HG03066 (cell line): ENCODE data around the gene ZNF664.
A peak's percentile ranks its signal among the peaks of the same experiment; 100 is the strongest.

Source experiments
- ATAC-seq: cut with Tn5 transposase; IDR thresholded peaks from one replicate; pipeline ENCODE4 v1.9.1; 2021; ENCODE audit warnings: low read depth; ENCODE audit not compliant: unreplicated experiment

The ZNF664 gene

GRCh38 chr12:123957196-123957595 lies 15.8 kb upstream of the ZNF664 start:
- no peak for ATAC-seq

DNA sequence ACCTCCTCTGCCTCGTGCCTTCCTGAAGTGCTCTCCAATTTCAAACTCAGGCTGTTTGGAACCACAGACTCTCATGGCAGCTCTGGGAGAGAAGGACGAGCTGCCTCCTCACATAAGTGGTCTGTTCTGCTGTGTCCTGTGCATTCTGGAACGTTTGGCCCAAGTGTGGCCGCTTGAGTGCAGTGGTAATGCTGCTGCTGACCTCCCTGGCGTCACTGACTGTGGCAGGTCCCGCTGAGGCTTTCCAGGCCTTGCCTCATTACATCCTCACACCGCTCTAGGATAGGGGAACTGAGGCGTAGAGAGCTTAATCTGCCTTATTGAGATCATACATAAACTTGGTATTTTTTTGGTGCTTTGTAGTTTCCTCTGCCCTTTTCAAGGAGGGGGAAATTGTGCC lies 14.6 kb upstream of the ZNF664 start:
- no peak for ATAC-seq

GRCh38 chr12:123958876-123959275 lies 14.1 kb upstream of the ZNF664 start:
- ATAC-seq: no peak

DNA sequence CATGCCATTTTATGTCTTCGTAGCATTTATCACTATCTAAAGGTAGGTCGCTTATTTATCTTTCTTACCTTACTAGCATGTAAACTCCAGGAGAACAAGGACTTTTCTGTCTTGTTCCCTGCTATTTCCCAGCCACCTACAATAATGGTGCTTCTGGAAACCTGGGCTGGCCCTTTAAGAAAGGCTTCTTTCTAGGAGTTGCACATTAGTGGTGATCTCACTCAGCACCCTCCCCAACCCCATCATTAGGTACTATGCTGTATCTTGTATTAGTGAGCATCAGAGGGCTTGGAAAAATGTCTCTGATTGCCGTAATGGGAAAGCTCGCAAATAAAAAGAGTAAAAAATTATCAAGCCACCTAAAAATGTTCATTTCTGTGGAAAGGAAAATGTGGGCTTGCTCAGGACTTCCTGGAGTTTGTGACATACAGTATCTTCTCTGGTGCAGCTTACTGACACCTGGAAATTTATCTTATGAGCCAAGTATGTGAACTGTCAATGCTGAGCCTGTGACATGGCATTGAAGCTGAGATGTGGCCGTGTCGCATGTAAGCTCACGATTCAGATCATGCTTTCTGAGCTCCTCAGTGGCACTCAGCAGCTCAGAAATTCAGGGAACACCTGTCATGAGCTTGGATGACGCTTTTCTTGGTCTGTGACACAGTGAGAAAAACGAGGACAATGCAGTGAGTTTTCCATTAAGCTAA lies 12.8 kb upstream of the ZNF664 start:
- no peak for ATAC-seq

DNA sequence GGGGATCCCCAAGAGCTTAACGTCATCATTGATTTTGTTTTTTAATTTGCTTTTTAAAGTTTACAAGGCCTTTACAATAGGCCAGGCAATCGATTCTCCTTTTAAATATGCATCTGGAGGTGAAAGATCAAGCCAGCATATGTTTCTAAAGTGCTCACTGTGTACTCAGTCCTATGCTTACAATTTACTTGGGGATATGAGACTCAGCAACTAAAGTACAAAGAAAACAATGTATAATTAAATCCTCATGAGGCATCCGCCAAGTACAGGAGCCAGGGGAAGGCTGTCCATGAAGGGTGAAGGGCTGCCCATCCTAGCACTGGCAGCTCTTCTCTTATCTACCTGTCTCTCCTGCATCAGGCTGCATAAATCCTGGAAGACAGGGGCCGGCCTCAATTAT lies 12.2 kb upstream of the ZNF664 start:
- no peak for ATAC-seq

- no peak for ATAC-seq
Observed at GRCh38 chr12:123961585-123962345, 11.2 kb upstream of the ZNF664 start.

GRCh38 chr12:123962513-123962912 lies 10.5 kb upstream of the ZNF664 start:
- no peak for ATAC-seq

DNA sequence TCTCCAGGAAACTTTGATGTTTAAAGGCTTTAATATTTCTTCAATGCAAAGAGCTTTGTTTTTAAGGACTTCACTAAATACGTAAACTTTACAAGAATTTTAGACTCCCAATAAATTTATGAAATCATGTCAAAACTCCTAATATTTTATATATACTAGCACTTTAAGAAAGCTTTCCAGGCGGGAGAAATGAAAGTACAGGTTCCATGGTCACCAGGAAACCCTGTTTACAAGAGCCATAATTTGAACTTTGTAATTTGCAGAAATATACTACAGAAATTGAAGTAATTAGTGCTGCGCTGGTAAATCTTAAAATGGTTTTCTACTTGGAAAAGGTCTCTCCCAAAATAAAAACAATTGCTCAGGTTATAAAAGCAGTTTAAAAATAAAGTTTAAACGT lies 9.2 kb upstream of the ZNF664 start:
- ATAC-seq: no peak

- ATAC-seq: no peak
Observed at GRCh38 chr12:123965382-123965781, 7.6 kb upstream of the ZNF664 start.

GRCh38 chr12:123966596-123966995 lies 6.4 kb upstream of the ZNF664 start:
- no peak for ATAC-seq

GRCh38 chr12:123967121-123967586 lies 5.9 kb upstream of the ZNF664 start:
- no peak for ATAC-seq

DNA sequence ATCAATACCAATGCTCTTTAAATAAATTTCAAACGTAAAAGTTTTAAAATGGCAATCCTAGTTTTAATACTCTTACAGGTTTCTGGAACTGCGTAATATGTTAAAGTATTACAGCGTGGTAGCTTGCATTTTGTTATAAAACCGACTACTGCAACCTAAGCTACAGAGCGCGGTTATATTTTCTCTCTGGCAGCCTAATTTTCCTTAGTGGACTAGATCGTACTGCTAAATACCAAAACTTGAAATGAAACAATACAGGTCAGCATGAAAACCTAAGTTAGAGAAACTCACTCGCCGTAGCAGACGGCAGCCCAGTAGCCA lies 1.6 kb upstream of the ZNF664 start:
- no peak for ATAC-seq

DNA sequence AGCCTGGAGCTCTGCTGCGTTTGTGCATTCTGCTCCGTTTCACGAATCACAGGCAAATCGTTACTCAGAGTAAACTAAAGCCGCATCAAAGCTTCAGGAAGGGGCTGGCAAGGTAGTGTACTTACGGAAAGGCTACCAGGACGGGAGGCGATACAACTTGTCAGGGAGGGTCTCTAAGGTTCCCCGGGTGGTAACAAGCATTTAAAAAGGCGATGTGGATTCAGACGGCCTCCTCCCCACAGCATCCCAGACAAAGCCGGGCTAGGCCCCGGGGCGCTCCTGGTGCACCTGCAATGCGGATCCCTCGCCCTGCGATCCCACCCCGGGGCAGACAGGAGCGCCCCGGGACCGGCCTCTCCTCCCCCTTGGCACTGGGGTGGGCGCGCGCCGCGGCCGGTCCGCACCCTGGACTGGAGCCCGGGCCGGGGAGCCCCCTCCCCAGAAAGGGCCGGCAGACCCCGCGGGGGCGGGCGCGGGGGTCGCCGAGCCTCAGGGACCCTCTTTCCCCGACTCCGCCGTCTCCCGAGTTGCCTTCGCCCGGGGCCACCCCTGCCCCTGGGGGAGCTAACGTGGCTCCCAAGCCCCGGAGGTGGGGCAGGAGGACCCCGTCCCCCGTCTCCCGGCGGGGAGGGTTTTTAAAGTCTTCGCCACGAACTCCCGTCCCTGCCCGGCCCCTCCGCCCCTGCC lies 1.1 kb upstream of the ZNF664 start:
- no peak for ATAC-seq

DNA sequence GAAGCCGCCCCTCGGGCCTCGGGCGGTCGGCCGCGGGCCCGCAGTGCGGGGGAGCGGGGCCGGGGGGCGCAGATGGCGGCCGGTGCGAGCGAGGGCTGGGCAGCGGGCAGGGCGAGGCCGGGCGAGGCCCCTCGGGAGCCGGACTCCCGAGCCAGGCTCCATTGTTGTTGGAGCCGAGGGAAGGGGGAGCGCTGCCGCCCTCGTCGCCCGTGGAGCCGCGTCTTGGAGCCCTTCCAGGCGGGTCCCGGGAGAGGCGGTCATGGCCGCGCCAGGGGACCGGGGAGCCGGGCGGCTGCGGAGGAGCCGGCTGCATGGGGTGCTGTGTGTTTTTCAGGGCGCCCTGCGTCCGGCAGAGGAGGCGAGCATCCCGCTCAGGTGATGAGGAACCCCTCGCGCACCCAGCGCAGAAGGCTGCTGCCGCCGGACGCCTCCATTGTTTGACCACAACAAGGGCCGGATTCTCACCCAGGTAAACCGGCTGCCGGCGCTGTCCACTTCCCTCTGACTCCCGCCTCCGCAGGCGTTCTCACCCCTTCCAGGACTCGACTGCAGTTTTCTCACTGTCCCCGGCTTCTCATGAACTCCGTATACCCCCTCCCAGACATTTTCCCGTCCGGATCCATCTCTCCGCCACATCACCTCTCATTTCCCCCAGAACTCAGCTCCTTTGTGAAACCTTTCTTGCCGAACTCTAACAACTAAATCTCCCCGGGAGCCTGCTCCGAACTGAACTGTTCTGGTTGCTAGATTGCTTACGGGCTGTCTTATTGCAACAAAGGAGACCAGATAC lies 732 bp downstream of the ZNF664 start:
- ATAC-seq: peak; percentile 9

GRCh38 chr12:123976227-123976826 lies 3.3 kb downstream of the ZNF664 start:
- ATAC-seq: no peak

DNA sequence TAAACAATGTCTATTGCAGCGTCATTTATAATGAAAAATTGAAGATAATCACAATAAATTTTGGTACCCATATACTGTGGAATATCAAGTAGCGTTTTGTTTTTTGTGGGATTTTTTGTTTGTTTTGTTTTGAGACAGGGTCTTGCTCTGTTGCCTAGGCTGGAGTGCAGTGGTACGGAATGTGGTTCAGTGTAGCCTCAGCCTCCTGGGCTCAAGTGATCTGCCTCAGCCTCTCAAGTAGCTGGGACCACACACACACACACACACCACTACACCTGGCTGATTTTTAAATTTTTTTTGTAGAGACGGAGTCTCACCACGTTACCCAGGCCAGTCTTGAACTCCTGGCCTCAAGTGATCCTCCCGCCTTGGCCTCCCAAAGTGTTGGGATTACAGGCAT lies 6.6 kb downstream of the ZNF664 start:
- no peak for ATAC-seq

GRCh38 chr12:123982269-123982668 lies 9.3 kb downstream of the ZNF664 start:
- no peak for ATAC-seq

GRCh38 chr12:123983822-123984485 lies 10.9 kb downstream of the ZNF664 start:
- ATAC-seq: no peak

DNA sequence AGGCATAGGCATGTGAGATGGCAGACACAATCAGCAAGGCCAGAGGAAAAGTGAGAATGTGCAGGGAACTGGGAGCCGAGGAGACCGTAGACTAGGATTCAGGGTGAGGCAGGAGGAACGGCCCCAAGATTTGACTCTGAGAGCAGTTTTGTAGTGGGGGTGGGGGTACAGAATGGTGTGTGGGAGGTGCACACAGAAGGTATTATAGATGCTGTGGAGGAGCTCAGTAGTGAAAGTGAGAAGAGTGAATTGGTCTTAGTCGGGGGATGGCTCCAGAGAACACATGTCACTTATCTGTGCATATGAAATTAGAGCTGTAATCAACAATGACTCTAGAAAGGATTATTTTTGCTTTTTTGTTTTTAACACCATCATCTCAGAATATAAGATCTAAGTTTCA lies 11.9 kb downstream of the ZNF664 start:
- no peak for ATAC-seq

GRCh38 chr12:123986374-123986965 lies 13.5 kb downstream of the ZNF664 start:
- ATAC-seq: no peak
